Measurements from ENCODE around the gene RAD18.

Gene RAD18

DNA sequence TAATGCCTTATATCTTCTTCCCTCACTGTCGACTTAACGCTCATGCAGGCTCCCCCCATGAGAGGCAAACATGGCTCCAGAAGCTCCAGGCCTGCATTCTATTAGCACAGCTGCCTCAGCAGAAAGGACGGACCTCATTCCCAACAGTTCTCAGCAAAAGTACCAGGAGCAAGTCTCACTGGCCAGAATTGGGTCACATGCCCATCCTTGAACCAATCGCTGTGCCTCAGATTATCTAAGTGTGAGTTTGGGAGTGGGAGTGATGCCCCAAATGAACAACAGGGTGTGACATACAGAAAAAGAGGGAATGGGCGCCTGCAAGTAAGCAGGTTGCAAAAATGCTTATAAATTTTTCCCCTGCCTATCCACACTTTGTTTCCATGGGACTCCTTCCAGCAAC lies 4.3 kb upstream of the RAD18 start:
- no peaks in the 10 kb centered on the region for H3K9me3 Mint-ChIP-seq
- DNase-seq (no peak), ATAC-seq (replicated peaks) (no peak)
- peaks cover 10% of the 10 kb centered on the region for H3K36me3 Mint-ChIP-seq (ENCODE audit: insufficient read depth)
- H3K4me1 Mint-ChIP-seq (ENCODE audit: low read depth in 2 of 2): peaks cover 12 to 15% of the 10 kb centered on the region in 2 donors
- H3K27me3 Mint-ChIP-seq: peaks cover 9 to 16% of the 10 kb centered on the region in 2 donors
- H3K4me3 Mint-ChIP-seq: no peak overlapping the region
- no peak overlapping the region for H3K27ac Mint-ChIP-seq

DNA sequence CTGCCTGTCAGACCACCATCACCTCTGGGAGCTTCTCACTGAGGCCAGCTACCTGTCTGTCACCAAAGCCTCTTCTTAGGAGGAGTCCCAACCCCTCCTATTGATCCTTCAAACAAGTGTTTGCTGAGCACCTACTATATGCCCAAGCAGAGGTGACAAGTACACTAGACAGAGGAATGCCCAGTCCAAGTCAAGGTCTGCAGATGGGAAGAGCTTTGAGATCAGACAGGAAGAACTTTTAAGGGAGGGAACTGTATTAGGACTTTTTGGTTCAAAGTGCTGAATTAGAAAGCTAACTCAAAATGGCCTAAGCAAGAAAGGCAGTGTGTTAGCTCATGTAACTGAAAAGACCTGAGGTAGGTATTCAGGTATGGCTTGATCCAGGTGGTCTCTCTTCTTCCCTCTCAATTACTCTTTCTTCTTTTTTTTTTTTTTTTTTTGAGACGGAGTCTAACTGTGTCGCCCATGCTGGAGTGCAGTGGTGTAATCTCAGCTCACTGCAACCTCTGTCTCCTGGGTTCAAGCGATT lies 3.6 kb upstream of the RAD18 start:
- H3K9me3 Mint-ChIP-seq: no peaks in the 10 kb centered on the region
- ATAC-seq (replicated peaks) (no peak), DNase-seq (no peak)
- no peak overlapping the region for H3K27ac Mint-ChIP-seq
- peaks cover 9 to 16% of the 10 kb centered on the region in 2 donors for H3K27me3 Mint-ChIP-seq
- no peak overlapping the region for H3K4me3 Mint-ChIP-seq
- peaks cover 13% of the 10 kb centered on the region for H3K36me3 Mint-ChIP-seq (ENCODE audit: insufficient read depth)
- peaks cover 16 to 21% of the 10 kb centered on the region in 2 donors for H3K4me1 Mint-ChIP-seq (ENCODE audit: low read depth in 2 of 2)

DNA sequence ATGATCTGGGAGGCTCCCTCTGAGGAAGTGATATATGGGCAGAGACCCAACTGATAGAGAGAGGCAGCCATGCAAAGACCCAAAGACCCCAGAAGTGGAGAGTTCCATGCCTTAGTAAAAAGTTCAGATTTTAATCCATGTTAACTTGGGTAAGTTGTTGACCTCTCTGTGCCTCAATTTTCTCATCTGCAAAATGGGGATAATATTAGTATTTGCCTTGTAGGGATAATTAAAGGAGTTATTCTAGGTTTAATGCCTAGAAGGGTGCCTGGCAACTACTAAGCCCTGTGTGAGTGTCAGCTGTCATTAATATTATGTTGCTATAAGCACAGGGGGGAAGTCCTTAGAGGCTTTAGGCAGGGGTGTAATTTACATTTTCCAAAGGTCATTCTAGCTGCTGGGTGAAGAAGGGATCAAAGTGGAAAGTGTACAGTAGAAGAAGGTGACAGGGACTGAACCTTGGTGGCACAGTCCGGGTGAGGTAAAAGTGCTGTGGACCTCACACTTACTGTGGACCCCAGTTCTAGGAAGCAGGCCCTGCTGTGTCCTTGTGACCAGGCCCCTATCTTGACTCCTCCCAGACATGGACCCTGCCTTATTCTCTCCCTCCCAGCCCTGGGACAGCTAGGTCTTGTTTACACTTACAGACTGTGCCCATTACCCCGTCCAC lies 3.0 kb upstream of the RAD18 start:
- H3K27me3 Mint-ChIP-seq: peaks cover 9 to 16% of the 10 kb centered on the region in 2 donors
- H3K27ac Mint-ChIP-seq: no peak overlapping the region
- H3K4me3 Mint-ChIP-seq: no peak overlapping the region
- H3K9me3 Mint-ChIP-seq: no peaks in the 10 kb centered on the region
- DNase-seq (no peak), ATAC-seq (replicated peaks) (no peak)
- H3K36me3 Mint-ChIP-seq (ENCODE audit: insufficient read depth): peaks cover 13% of the 10 kb centered on the region
- H3K4me1 Mint-ChIP-seq (ENCODE audit: low read depth in 2 of 2): peaks cover 15 to 20% of the 10 kb centered on the region in 2 donors

DNA sequence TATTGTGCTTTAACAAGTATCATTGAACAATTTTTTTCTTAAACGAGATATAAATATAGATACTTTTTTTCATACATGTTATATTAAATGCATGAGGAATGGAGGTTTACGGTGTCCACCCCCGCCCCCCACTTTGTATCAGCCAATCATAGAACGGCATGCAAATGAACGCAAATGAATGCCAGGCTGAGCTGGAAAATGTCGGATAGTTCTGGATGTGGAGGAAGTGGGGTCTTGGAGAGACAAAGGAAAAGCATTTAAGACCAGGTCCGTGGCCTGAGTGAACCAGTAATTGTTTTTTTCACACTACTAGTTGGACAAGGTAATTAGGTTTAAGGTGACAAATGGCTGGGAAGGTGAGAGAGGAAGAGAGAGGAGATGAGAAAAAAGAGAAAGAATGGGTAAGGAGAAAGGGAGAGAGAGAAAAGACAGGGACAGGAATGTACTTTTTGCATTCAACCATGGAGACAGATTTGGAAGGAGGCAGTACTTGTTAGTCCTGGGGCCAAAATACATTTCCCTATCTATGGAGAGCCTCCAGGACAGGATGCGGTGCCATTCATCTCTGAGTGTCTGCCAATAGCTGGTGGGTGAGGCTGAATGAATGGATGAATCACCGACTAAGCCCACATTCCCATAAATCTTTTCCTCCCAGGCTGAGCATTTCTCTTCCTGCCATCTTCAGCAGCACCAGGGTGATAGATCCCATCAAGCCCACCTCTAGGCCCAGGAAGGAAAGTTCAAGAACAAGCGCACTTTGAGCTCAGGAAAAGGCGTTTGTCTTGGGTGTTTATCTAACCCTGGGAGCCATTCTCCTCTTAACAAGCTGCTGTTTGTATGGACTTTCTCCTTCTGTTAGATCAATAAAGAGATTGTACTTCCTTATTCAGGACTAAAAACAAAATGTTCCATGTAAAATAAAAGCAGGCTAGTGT lies 1.4 kb upstream of the RAD18 start:
- no peaks in the 10 kb centered on the region for H3K9me3 Mint-ChIP-seq
- peaks cover 13% of the 10 kb centered on the region for H3K36me3 Mint-ChIP-seq (ENCODE audit: insufficient read depth)
- peak overlapping the region in 1 of 2 donors; percentile 99 for H3K27ac Mint-ChIP-seq
- no peak for ATAC-seq (replicated peaks)
- H3K4me3 Mint-ChIP-seq: peak overlapping the region; percentile 97 to 98
- DNase-seq: no peak
- peaks cover 14 to 21% of the 10 kb centered on the region in 2 donors for H3K4me1 Mint-ChIP-seq (ENCODE audit: low read depth in 2 of 2)
- peaks cover 9 to 16% of the 10 kb centered on the region in 2 donors for H3K27me3 Mint-ChIP-seq

DNA sequence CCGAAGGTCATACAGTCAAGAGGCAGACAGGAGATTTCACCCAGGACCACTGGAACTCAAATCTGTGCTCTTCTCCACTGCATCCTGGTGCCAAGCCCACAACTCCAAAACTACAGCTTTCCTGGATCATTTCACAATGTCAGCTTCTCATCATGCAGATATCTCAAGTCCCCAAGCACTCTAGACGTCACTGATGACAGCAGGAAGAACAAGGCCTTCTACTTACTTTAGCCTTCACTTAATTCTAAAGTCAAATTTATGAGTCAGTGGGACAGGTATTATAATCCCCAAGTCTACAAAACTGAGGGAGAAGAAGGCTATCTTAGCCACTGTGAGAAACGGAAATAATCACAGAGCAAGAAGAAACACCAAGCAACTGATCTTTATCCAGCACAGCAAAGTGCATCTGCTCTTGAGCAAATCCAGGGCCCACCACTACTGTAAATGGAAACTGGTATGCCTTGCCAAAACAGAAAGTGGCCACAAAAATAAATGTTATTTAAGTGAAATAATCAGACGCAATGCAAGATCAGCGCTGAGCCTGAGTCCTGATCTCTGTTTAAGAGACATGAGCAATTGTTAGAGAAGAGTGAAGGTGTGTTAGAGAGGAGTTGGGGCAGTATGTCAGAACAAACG lies 928 bp downstream of the RAD18 start:
- Mint-ChIP-seq H3K27ac (peak overlapping the region; percentile 99), H3K9me3 (no peaks in the 10 kb centered on the region), H3K27me3 (no peaks in the 10 kb centered on the region), H3K4me3 (peak overlapping the region; percentile 97 to 98), H3K4me1 (ENCODE audit: low read depth in 2 of 2) (peaks cover 17 to 25% of the 10 kb centered on the region in 2 donors), H3K36me3 (ENCODE audit: insufficient read depth) (peaks cover 17% of the 10 kb centered on the region)
- DNase-seq (no peak), ATAC-seq (replicated peaks) (no peak)

DNA sequence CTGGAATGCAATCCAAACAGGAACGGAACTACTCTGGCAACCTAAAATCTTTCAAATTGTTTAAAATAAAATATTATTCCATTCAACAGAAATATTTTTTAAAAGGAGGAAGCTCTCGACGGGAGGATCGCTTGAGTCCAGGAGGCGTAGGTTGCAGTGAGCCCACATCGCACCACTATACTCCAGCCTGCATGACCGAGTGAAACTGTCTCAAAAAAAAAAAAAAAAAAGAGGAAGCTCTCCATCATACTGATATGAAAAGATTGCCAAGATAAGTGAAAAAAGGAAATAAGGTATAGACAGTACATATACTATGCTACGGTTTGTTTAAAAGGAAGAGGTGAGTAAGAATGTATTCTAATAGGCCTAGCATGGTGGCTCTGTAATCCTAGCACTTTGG lies 3.6 kb downstream of the RAD18 start:
- Mint-ChIP-seq H3K27me3 (no peaks in the 10 kb centered on the region), H3K9me3 (no peaks in the 10 kb centered on the region), H3K4me3 (no peak overlapping the region), H3K4me1 (ENCODE audit: low read depth in 2 of 2) (peaks cover 17 to 25% of the 10 kb centered on the region in 2 donors), H3K36me3 (ENCODE audit: insufficient read depth) (peaks cover 26% of the 10 kb centered on the region), H3K27ac (no peak overlapping the region)
- ATAC-seq (replicated peaks) (no peak), DNase-seq (no peak)

DNA sequence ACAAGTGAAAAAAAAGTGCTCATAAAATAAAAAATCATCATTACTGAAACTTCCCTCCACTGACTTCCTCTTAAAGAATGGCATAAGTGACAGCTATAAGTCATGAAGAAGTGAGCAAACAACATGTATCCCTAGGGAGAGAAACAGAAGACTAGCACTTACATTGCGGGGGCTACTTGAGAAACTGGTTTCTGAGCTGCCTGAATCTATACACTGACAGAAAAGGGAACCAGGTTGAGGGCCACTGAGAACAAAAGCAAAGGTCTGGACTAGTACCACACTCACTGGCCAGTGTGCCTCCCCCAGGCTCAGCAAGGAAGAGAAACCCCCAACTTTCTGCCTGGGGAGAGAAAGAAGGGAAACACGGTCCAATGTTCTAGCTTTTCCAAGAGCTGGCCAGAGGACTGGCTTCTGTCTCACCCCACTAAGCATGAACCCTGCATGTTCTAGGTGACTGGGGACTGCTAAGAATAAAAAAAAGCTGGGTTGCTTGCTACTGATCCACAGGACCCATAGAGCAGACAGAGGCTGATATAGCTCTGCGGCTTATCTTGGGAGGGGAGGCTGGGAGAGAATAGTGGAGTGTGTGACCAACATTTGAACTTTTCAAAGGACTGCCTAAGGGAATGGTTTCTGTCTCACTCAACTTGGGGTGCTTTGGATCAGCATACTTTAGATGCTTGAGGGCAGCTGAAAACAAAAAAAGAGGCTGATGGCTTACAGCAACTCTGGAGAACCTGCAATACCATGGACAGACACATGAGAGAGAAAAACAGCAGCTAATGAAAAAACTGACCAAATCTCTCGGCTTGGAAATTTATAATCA lies 8.1 kb downstream of the RAD18 start:
- H3K27ac Mint-ChIP-seq: peak overlapping the region in 1 of 2 donors; percentile 57
- ATAC-seq (replicated peaks) (no peak), DNase-seq (no peak)
- no peaks in the 10 kb centered on the region for H3K9me3 Mint-ChIP-seq
- peaks cover 6 to 18% of the 10 kb centered on the region in 2 donors for H3K4me1 Mint-ChIP-seq (ENCODE audit: low read depth in 2 of 2)
- H3K27me3 Mint-ChIP-seq: no peaks in the 10 kb centered on the region
- H3K36me3 Mint-ChIP-seq (ENCODE audit: insufficient read depth): peaks cover 13% of the 10 kb centered on the region
- no peak overlapping the region for H3K4me3 Mint-ChIP-seq

GRCh38 chr3:8953313-8953712 lies 10.0 kb downstream of the RAD18 start:
- H3K27me3 Mint-ChIP-seq: no peaks in the 10 kb centered on the region

GRCh38 chr3:8952130-8952529 lies 11.1 kb downstream of the RAD18 start:
- H3K9me3 Mint-ChIP-seq: no peaks in the 10 kb centered on the region
- ATAC-seq (replicated peaks) (no peak), DNase-seq (no peak)
- H3K4me3 Mint-ChIP-seq: no peak overlapping the region
- peaks cover 6 to 15% of the 10 kb centered on the region in 2 donors for H3K4me1 Mint-ChIP-seq (ENCODE audit: low read depth in 2 of 2)
- H3K27ac Mint-ChIP-seq: no peak overlapping the region
- H3K36me3 Mint-ChIP-seq (ENCODE audit: insufficient read depth): peaks cover 6% of the 10 kb centered on the region
- no peaks in the 10 kb centered on the region for H3K27me3 Mint-ChIP-seq

More at GRCh38 chr3:8953313-8953712, 10.0 kb downstream of the RAD18 start:
- H3K4me3 Mint-ChIP-seq: no peak overlapping the region
- peaks cover 6 to 15% of the 10 kb centered on the region in 2 donors for H3K4me1 Mint-ChIP-seq (ENCODE audit: low read depth in 2 of 2)
- ATAC-seq (replicated peaks) (no peak), DNase-seq (no peak)
- H3K9me3 Mint-ChIP-seq: no peaks in the 10 kb centered on the region
- peaks cover 13% of the 10 kb centered on the region for H3K36me3 Mint-ChIP-seq (ENCODE audit: insufficient read depth)
- no peak overlapping the region for H3K27ac Mint-ChIP-seq

DNA sequence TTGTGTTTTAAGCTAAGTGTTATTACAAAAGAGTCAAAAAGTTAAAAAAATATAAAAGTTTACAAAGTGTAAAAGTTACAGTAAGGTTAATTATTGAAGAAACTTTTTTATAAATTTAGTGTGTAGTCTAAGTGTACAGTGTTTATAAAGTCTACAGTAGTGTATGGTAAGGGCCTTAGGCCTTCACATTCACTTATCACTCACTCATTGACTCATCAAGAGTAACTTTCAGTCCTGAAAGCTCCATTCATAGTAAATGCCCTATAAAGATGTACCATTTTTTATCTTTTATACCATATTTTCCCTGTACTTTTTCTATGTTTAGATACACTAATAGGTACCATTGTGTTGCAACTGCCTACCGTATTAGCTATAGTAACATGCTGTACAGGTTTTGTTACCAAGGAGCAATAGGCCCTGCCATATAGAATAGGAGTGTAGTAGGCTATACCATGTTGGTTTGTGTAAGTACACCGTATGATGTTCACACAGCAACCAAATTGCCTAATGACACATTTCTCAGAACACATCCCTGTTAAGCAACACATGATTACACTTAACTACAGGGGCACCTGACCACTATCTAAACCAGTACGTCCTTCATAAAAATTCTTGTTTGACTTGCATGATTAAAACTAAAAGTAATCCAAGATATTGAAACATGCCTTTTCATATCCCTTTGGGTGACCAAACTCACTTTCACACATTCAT lies 17.2 kb downstream of the RAD18 start:
- no peak for ATAC-seq (replicated peaks)
- H3K4me1 Mint-ChIP-seq (ENCODE audit: low read depth in 2 of 2): peaks cover 6 to 9% of the 10 kb centered on the region in 2 donors
- H3K9me3 Mint-ChIP-seq: peaks cover 2 to 11% of the 10 kb centered on the region in 2 donors
- DNase-seq: no peak
- H3K27me3 Mint-ChIP-seq: no peaks in the 10 kb centered on the region
- H3K4me3 Mint-ChIP-seq: no peak overlapping the region
- H3K27ac Mint-ChIP-seq: no peak overlapping the region
- H3K36me3 Mint-ChIP-seq (ENCODE audit: insufficient read depth): peaks cover 30% of the 10 kb centered on the region

GRCh38 chr3:8942746-8943488 lies 20.4 kb downstream of the RAD18 start:
- Mint-ChIP-seq H3K9me3 (peaks cover 2 to 11% of the 10 kb centered on the region in 2 donors), H3K4me3 (no peak overlapping the region), H3K4me1 (ENCODE audit: low read depth in 2 of 2) (peaks cover 0 to 3% of the 10 kb centered on the region in 2 donors), H3K36me3 (ENCODE audit: insufficient read depth) (peaks cover 34% of the 10 kb centered on the region), H3K27ac (no peak overlapping the region), H3K27me3 (no peaks in the 10 kb centered on the region)
- ATAC-seq (replicated peaks) (no peak), DNase-seq (no peak)

DNA sequence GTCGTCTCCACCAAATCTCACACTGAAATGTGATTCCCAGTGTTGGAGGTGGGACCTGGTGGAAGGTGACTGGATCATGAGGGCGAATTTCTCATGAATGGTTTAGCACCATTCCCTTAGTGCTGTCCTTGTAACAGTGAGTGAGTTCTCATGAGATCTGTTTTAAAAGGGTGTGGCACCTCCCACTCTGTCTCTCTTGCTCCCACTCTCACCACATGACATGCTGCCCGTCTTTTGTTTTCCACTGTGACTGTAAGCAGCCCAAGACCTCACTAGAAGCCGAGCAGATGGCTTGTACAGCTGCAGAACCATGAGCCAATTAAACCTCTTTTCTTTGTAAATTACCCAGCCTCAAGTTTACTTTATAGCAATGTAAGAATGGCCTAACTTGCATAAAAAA lies 21.2 kb downstream of the RAD18 start:
- Mint-ChIP-seq H3K36me3 (ENCODE audit: insufficient read depth) (peaks cover 34% of the 10 kb centered on the region), H3K4me1 (ENCODE audit: low read depth in 2 of 2) (peaks cover 0 to 3% of the 10 kb centered on the region in 2 donors), H3K4me3 (no peak overlapping the region), H3K27me3 (no peaks in the 10 kb centered on the region), H3K9me3 (peaks cover 2 to 11% of the 10 kb centered on the region in 2 donors), H3K27ac (no peak overlapping the region)
- DNase-seq (no peak), ATAC-seq (replicated peaks) (no peak)
